SK-N-SH (cell line): Measurements from ENCODE around the gene SP6. TPM values are rescaled to one million over a fixed set of nuclear protein-coding genes. Genes with fewer than 3 reads are reported as not detected.

Experiments used
- CTCF ChIA-PET: fragments of 300-600, 350-600 bp; formaldehyde crosslinking; extraction: SDS; loops from one replicate; lab custom pipeline; 2021; lab: Yijun Ruan, JAX
- POLR2A ChIA-PET: fragments of 350-600 bp; sonication (Branson Sonifier 250); formaldehyde crosslinking; extraction: SDS; loops from one replicate; lab custom pipeline; 2020; ENCODE audit warnings: antibody characterized with exemption, inconsistent platforms; lab: Yijun Ruan, JAX
- DNase-seq: peaks from one replicate; pipeline ENCODE4 v3.0.0; 2012
- H2AFZ ChIP-seq: fragments of 200-600 bp; sonication (generic); 2 replicates; pipeline ENCODE4 v1.8.1; 2016; ENCODE audit warnings: antibody characterized with exemption, mild to moderate bottlenecking, low read depth
- H3F3A ChIP-seq: fragments of 200-600 bp; sonication (generic); replicated peaks from 2 replicates; pipeline ENCODE3; 2016; ENCODE audit warnings: antibody characterized with exemption, mild to moderate bottlenecking; ENCODE audit not compliant: insufficient read depth
- H3K27ac ChIP-seq, 2 experiments: fragments of 200-500 bp in 1 of 2; fragments of 200-600 bp in 1 of 2; sonication (Bioruptor generic) in 1 of 2; sonication (generic), shearing (Covaris generic) in 1 of 2; 2 replicates each; pipeline versions ENCODE4 v1.5.1 to v1.6.1; 2014 to 2016; ENCODE audit warnings: low read depth in 2 of 2, inconsistent platforms in 1 of 2, low read length in 1 of 2, mild to moderate bottlenecking in 1 of 2, mixed read lengths in 1 of 2
- H3K27me3 ChIP-seq: fragments of 200-600 bp; sonication (generic), shearing (Covaris generic); 2 replicates; pipeline ENCODE4 v1.6.1; 2016; ENCODE audit warnings: mixed run types; ENCODE audit not compliant: insufficient read depth
- H3K36me3 ChIP-seq, 2 experiments: fragments of 200-500 bp in 1 of 2; fragments of 200-600 bp in 1 of 2; sonication (Bioruptor generic) in 1 of 2; sonication (generic) in 1 of 2; replicated peaks in 1 of 2; 2 replicates each; pipeline versions ENCODE3 to v1.5.1; 2014 to 2016; ENCODE audit warnings: low read length in 1 of 2, mild to moderate bottlenecking in 1 of 2; ENCODE audit not compliant: insufficient read depth in 2 of 2, control insufficient read depth in 1 of 2
- H3K4me1 ChIP-seq, 2 experiments: fragments of 200-500 bp in 1 of 2; fragments of 200-600 bp in 1 of 2; sonication (Bioruptor generic) in 1 of 2; sonication (generic), shearing (Covaris generic) in 1 of 2; 2 replicates each; pipeline versions ENCODE4 v1.5.1 to v1.6.1; 2014 to 2016; ENCODE audit warnings: low read depth in 1 of 2, low read length in 1 of 2, mixed run types in 1 of 2; ENCODE audit not compliant: insufficient read depth in 2 of 2, control insufficient read depth in 1 of 2
- H3K4me2 ChIP-seq: fragments of 200-600 bp; sonication (generic), shearing (Covaris generic); 2 replicates; pipeline ENCODE4 v1.6.1; 2017; ENCODE audit warnings: mixed run types
- H3K4me3 ChIP-seq, 2 experiments: fragments of 200-500 bp in 1 of 2; fragments of 200-600 bp in 1 of 2; sonication (Bioruptor generic) in 1 of 2; sonication (generic), shearing (Covaris generic) in 1 of 2; 2 replicates each; pipeline versions ENCODE4 v1.5.1 to v1.8.1; 2014 to 2016; ENCODE audit warnings: low read depth in 2 of 2, inconsistent platforms in 1 of 2, low read length in 1 of 2, mild to moderate bottlenecking in 1 of 2, mixed read lengths in 1 of 2, moderate library complexity in 1 of 2
- H3K79me2 ChIP-seq: fragments of 200-600 bp; sonication (generic); 2 replicates; pipeline ENCODE4 v1.8.1; 2017; ENCODE audit warnings: mild to moderate bottlenecking; ENCODE audit not compliant: insufficient read depth
- H3K9ac ChIP-seq: fragments of 200-600 bp; sonication (generic); 2 replicates; pipeline ENCODE4 v1.6.1; 2017; ENCODE audit warnings: mixed run types
- H3K9me2 ChIP-seq: fragments of 200-600 bp; sonication (generic); 2 replicates; pipeline ENCODE4 v1.6.1; 2017; ENCODE audit warnings: mixed run types
- H3K9me3 ChIP-seq: fragments of 200-600 bp; sonication (generic); 2 replicates; pipeline ENCODE4 v1.6.1; 2017; ENCODE audit warnings: mixed run types, mild to moderate bottlenecking, moderate library complexity
- H4K20me1 ChIP-seq: fragments of 200-600 bp; sonication (generic); 2 replicates; pipeline ENCODE4 v1.6.1; 2017; ENCODE audit warnings: mild to moderate bottlenecking, mixed run types; ENCODE audit not compliant: insufficient read depth
- ELF1 ChIP-seq: IDR thresholded peaks from 2 replicates; pipeline ENCODE4 v1.4.0; 2012
- EZH2phosphoT487 ChIP-seq: fragments of 200-600 bp; sonication (generic); IDR thresholded peaks from 2 replicates; pipeline ENCODE4 v1.6.1; 2017; ENCODE audit warnings: low read depth, mixed run types, mild to moderate bottlenecking, antibody characterized with exemption, moderate library complexity, borderline replicate concordance
- GABPA ChIP-seq: IDR thresholded peaks from 2 replicates; pipeline ENCODE4 v1.4.0; 2012; ENCODE audit warnings: low read depth, mild to moderate bottlenecking
- GATA2 ChIP-seq: sonication (generic); formaldehyde crosslinking; IDR thresholded peaks from 2 replicates; pipeline ENCODE4 v1.5.0; 2020; ENCODE audit warnings: mild to moderate bottlenecking, missing genetic modification reagents
- MXI1 ChIP-seq: IDR thresholded peaks from 2 replicates; pipeline ENCODE4 v1.6.1; 2012; ENCODE audit warnings: mild to moderate bottlenecking, low read depth, low read length, improper control_type of control experiment
- NRF1 ChIP-seq: IDR thresholded peaks from 2 replicates; pipeline ENCODE4 v1.6.1; 2012; ENCODE audit warnings: low read depth, mild to moderate bottlenecking, low read length
- RCOR1 ChIP-seq: fragments of 150-350 bp; IDR thresholded peaks from 2 replicates; pipeline ENCODE4 v1.6.1; 2017; ENCODE audit warnings: antibody characterized with exemption, low read length
- RXRA ChIP-seq: IDR thresholded peaks from 2 replicates; pipeline ENCODE4 v1.4.0; 2012; ENCODE audit warnings: low read depth, mild to moderate bottlenecking, borderline replicate concordance
- SIN3A ChIP-seq: IDR thresholded peaks from 2 replicates; pipeline ENCODE4 v1.6.1; 2012; ENCODE audit warnings: low read depth, mild to moderate bottlenecking, low read length, moderate library complexity, borderline replicate concordance
- TEAD4 ChIP-seq: IDR thresholded peaks from 2 replicates; pipeline ENCODE4 v1.4.0; 2012; ENCODE audit warnings: mild to moderate bottlenecking, borderline replicate concordance; ENCODE audit not compliant: insufficient read depth
- WGBS: methylation state at CpG from one replicate; pipeline ENCODE4 v1.1.6; 2017; ENCODE audit warnings: low lambda C conversion rate; 5-methylcytosine and 5-hydroxymethylcytosine counted together
- polyA plus RNA-seq, 3 experiments: library from polyadenylated mRNA; depleted of rRNA; stranded (reverse); fragments of >200 nt; gene quantifications; 2 replicates each; pipeline ENCODE4 v1.2.3, GENCODE V29; 2012
- TF ChIP-seq, protein P1 (sequence below): fragments of 150-350 bp; IDR thresholded peaks from 2 replicates; pipeline ENCODE4 v1.6.1; 2017; ENCODE audit warnings: antibody characterized with exemption, low read length, low read depth, borderline replicate concordance
- TF ChIP-seq, protein P2 (sequence below): fragments of 200-600 bp; sonication (generic); IDR thresholded peaks from 2 replicates; pipeline ENCODE4 v1.6.1; 2017; ENCODE audit warnings: antibody characterized with exemption, mild to moderate bottlenecking, moderate library complexity
- TF ChIP-seq, protein P3 (sequence below): IDR thresholded peaks from 2 replicates; pipeline ENCODE4 v1.4.0; 2012; ENCODE audit warnings: low read depth
- TF ChIP-seq, protein P4 (sequence below): fragments of 150-350 bp; IDR thresholded peaks from 2 replicates; pipeline ENCODE4 v1.6.1; 2016; ENCODE audit warnings: mild to moderate bottlenecking, low read depth, low read length
- TF ChIP-seq, protein P5 (sequence below): IDR thresholded peaks from 2 replicates; pipeline ENCODE4; 2012

SP6 gene
- polyA plus RNA-seq, 1 of the 3 experiments (the other 2 are of a cell fraction), result 0.03 TPM

DNA sequence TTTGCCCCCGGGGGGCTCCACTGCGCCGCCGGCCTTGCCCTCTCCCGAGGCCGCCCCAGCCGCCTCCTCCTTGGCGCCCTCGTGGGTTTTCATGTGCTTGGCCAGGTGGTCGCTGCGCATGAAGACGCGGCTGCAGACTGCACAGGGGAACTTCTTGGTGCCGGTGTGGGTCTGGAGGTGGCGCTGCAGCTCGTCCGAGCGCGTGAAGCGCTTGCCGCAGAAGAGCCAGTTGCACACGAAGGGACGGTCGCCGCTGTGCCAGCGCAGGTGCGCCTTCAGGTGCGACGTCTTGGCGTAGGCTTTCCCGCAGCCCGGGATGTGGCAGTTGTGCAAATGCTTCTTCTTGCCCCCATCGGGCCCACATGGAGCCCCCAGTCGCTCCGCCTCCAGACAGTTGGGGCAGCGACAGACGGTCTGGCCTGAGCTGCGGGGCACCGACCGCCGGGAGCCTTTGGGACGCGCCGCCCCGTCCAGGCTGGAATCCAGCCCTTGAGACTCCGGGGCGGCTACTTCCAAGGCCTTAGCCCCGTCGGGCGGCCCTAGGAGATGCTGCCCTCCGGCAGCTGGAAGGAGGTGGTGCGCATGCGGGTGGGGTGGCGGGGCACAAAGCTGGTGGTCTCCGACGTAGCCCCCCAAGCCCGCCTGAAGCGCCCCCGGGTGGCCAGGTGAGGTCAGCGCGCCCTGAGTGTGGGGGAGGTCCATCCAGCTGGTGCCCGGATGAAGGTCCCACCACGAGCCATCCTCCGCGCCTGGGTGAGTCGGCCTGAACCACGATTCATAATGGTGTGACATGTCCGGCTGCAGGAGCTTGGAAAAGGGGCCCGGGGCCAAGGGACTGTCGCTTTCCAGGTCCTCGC is 3.4 kb downstream of the SP6 start (continued):
- TF ChIP-seq RXRA, result no peak
- TF ChIP-seq GATA2 (CRISPR knock-in tag), result no peak

DNA sequence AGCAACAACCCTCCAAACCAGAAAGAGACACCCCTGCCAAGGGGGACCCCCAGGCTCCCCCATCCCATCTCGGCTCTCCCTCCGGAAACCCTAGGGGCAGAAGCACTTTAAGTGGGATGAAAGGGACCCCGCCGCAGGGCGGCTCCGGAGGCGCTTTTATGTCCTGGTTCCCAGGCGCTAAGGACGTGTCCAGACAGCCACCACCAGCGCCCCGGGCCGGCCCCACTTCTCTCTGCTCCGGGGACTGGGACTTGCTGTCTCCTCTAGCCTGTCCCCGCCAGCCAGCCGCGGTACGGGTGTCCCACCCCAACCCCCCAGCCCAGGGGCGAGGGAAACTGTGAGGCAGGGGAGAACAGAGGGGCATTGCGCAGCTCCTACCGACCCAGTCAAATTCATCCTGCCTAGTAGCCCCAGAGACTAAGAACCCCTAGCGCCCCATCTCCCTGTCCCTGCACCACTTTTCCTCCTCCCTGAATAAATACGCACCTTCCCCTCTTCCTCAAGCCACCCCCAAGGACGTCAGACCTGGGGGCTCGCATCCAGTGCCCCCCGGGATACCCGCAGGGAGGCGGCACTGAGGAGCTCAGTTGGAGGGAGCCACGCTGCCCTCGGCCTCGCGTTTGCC is 4.1 kb downstream of the SP6 start:
- Histone ChIP-seq H4K20me1 (no peaks in the 10 kb centered on the region), H3K36me3 (no peaks in the 10 kb centered on the region), H3K4me3 (no peak overlapping the region; a peak in 1 of 4 replicates), H3K9me2 (no peaks in the 10 kb centered on the region), H3K4me1 (peaks cover 0 to 21% of the 10 kb centered on the region in 2 experiments; a peak in 2 of 4 replicates), H3K9ac (no peak overlapping the region), H3K27me3 (peaks cover 67% of the 10 kb centered on the region), H3K27ac (no peak overlapping the region), H3K4me2 (peak overlapping the region; percentile 26; the same call in 1 of the 2 replicates), H2AFZ (no peak overlapping the region; the same call in 1 of the 2 replicates), H3K79me2 (no peaks in the 10 kb centered on the region), H3F3A (peaks cover 3% of the 10 kb centered on the region), H3K9me3 (no peaks in the 10 kb centered on the region)
- CTCF ChIA-PET, result interaction anchor here (0.8 to 33.0 kb wide), 18 partner anchors 6 to 239 kb away, joined by 3 to 1447 read pairs (median 5); partner anchors contain the start of genes LRRC46, MRPL10, OSBPL7 and PNPO
- POLR2A ChIA-PET, result interaction anchor here (1.0 to 2.4 kb wide), 4 partner anchors 11 to 49 kb away, joined by 3 to 10 read pairs (median 4); partner anchors contain the start of gene SP2
- TF ChIP-seq MXI1 (no peak), EZH2phosphoT487 (0 out of 2 replicates have a peak, but pooled peaks have one; percentile 25)
- 27% methylated on average over 24 of the region's 31 CpGs for WGBS
- DNase-seq, result no peak

DNA sequence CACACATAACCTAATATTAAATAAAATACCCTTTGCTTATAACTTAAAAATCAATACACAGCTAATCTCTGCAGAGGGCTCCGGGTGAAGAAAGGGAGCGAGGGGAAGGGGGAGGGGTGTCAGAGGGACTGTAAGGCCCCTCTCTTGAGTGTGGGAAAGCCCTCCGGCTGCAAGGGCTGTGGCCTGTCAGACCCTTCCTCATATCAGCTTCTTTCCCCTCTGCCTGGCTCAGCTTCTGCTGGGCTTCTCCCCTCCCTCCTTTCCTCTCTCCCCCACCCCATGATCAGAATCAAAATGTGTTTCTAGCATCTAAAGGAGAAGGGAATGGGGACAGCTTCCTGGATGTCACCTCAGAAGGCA is 5.3 kb downstream of the SP6 start:
- H4K20me1 ChIP-seq, result no peaks in the 10 kb centered on the region
- no peaks in the 10 kb centered on the region for H3K36me3 ChIP-seq
- H3F3A ChIP-seq, result peaks cover 3% of the 10 kb centered on the region
- H3K9ac ChIP-seq, result no peak overlapping the region
- DNase-seq, result no peak
- ChIA-PET CTCF (interaction anchor here (0.8 to 33.0 kb wide), 10 partner anchors 7 to 172 kb away, joined by 3 to 1447 read pairs (median 37); partner anchors contain the start of genes LRRC46, MRPL10, OSBPL7 and SCRN2), POLR2A (interaction anchor here (2.4 kb wide), 1 partner anchor 50 kb away, joined by 10 read pairs; the partner anchor contains the start of gene SP2)
- no peak overlapping the region for H3K4me2 ChIP-seq
- no peaks in the 10 kb centered on the region for H3K9me3 ChIP-seq
- H3K27me3 ChIP-seq, result peaks cover 57% of the 10 kb centered on the region
- 71% methylated on average over 3 of the region's 3 CpGs for WGBS
- H3K9me2 ChIP-seq, result no peaks in the 10 kb centered on the region
- H3K4me1 ChIP-seq, result peaks cover 0 to 21% of the 10 kb centered on the region in 2 experiments; a peak in 2 of 4 replicates
- no peak overlapping the region for H3K4me3 ChIP-seq
- H3K79me2 ChIP-seq, result peaks cover 2% of the 10 kb centered on the region; the same call in 1 of the 2 replicates
- H2AFZ ChIP-seq, result no peak overlapping the region
- H3K27ac ChIP-seq, result no peak overlapping the region
- no peak for TF ChIP-seq GABPA
- TF ChIP-seq RCOR1, result no peak
- no peak for TF ChIP-seq ELF1
- TF ChIP-seq, protein P1, sequence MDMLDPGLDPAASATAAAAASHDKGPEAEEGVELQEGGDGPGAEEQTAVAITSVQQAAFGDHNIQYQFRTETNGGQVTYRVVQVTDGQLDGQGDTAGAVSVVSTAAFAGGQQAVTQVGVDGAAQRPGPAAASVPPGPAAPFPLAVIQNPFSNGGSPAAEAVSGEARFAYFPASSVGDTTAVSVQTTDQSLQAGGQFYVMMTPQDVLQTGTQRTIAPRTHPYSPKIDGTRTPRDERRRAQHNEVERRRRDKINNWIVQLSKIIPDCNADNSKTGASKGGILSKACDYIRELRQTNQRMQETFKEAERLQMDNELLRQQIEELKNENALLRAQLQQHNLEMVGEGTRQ, result no peak
- TF ChIP-seq, protein P2, sequence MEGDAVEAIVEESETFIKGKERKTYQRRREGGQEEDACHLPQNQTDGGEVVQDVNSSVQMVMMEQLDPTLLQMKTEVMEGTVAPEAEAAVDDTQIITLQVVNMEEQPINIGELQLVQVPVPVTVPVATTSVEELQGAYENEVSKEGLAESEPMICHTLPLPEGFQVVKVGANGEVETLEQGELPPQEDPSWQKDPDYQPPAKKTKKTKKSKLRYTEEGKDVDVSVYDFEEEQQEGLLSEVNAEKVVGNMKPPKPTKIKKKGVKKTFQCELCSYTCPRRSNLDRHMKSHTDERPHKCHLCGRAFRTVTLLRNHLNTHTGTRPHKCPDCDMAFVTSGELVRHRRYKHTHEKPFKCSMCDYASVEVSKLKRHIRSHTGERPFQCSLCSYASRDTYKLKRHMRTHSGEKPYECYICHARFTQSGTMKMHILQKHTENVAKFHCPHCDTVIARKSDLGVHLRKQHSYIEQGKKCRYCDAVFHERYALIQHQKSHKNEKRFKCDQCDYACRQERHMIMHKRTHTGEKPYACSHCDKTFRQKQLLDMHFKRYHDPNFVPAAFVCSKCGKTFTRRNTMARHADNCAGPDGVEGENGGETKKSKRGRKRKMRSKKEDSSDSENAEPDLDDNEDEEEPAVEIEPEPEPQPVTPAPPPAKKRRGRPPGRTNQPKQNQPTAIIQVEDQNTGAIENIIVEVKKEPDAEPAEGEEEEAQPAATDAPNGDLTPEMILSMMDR, result no peak
- TF ChIP-seq TEAD4, result no peak
- TF ChIP-seq GATA2 (CRISPR knock-in tag), result no peak
- TF ChIP-seq EZH2phosphoT487, result no peak
- TF ChIP-seq RXRA, result no peak
- TF ChIP-seq MXI1, result no peak
- TF ChIP-seq, protein P3, sequence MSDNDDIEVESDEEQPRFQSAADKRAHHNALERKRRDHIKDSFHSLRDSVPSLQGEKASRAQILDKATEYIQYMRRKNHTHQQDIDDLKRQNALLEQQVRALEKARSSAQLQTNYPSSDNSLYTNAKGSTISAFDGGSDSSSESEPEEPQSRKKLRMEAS, result no peak
- TF ChIP-seq, protein P4, sequence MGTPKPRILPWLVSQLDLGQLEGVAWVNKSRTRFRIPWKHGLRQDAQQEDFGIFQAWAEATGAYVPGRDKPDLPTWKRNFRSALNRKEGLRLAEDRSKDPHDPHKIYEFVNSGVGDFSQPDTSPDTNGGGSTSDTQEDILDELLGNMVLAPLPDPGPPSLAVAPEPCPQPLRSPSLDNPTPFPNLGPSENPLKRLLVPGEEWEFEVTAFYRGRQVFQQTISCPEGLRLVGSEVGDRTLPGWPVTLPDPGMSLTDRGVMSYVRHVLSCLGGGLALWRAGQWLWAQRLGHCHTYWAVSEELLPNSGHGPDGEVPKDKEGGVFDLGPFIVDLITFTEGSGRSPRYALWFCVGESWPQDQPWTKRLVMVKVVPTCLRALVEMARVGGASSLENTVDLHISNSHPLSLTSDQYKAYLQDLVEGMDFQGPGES, result no peak
- TF ChIP-seq SIN3A, result no peak
- no peak for TF ChIP-seq NRF1
- TF ChIP-seq, protein P5, sequence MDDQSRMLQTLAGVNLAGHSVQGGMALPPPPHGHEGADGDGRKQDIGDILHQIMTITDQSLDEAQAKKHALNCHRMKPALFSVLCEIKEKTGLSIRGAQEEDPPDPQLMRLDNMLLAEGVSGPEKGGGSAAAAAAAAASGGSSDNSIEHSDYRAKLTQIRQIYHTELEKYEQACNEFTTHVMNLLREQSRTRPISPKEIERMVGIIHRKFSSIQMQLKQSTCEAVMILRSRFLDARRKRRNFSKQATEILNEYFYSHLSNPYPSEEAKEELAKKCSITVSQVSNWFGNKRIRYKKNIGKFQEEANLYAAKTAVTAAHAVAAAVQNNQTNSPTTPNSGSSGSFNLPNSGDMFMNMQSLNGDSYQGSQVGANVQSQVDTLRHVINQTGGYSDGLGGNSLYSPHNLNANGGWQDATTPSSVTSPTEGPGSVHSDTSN, result no peak
